OCI-LY1 (cell line): ENCODE data around the gene ADAM12.

Source experiments
- H2AFZ ChIP-seq: fragments of 200-600 bp; sonication (generic), shearing (Covaris generic); 2 replicates; pipeline ENCODE4 v1.6.0; 2014; ENCODE audit warnings: antibody characterized with exemption, mild to moderate bottlenecking, low read length
- H3F3A ChIP-seq: fragments of 200-600 bp; sonication (generic), shearing (Covaris generic); 2 replicates; pipeline ENCODE4 v1.6.0; 2014; ENCODE audit warnings: mild to moderate bottlenecking, antibody characterized with exemption, low read length, moderate library complexity; ENCODE audit not compliant: insufficient read depth
- H3K27ac ChIP-seq: fragments of 200-600 bp; sonication (generic); 2 replicates; pipeline ENCODE4 v1.5.1; 2014; ENCODE audit warnings: low read length, mixed run types, mild to moderate bottlenecking, low read depth; ENCODE audit not compliant: poor library complexity, severe bottlenecking
- H3K27me3 ChIP-seq: fragments of 200-600 bp; sonication (generic); 2 replicates; pipeline ENCODE4 v1.6.0; 2014; ENCODE audit warnings: antibody characterized with exemption, mild to moderate bottlenecking, low read length, moderate library complexity; ENCODE audit not compliant: insufficient read depth
- H3K36me3 ChIP-seq: fragments of 200-600 bp; sonication (generic); 2 replicates; pipeline ENCODE4 v1.6.1; 2014; ENCODE audit warnings: mild to moderate bottlenecking, antibody characterized with exemption, low read length, moderate library complexity, mixed read lengths; ENCODE audit not compliant: insufficient read depth
- H3K4me1 ChIP-seq: fragments of 200-600 bp; sonication (generic); 2 replicates; pipeline ENCODE4 v1.5.1; 2014; ENCODE audit warnings: mild to moderate bottlenecking, low read length, moderate library complexity; ENCODE audit not compliant: insufficient read depth, severe bottlenecking
- H3K4me2 ChIP-seq: fragments of 200-600 bp; sonication (generic), shearing (Covaris generic); 2 replicates; pipeline ENCODE4 v1.6.1; 2014; ENCODE audit warnings: low read length
- H3K4me3 ChIP-seq: fragments of 200-600 bp; sonication (generic); 2 replicates; pipeline ENCODE4 v1.5.1; 2014; ENCODE audit warnings: low read length, low read depth, mild to moderate bottlenecking, mixed read lengths; ENCODE audit not compliant: poor library complexity, severe bottlenecking
- H3K79me2 ChIP-seq: fragments of 200-600 bp; shearing (Covaris generic); 2 replicates; pipeline ENCODE4 v1.6.1; 2016; ENCODE audit warnings: mixed run types, low read length, mixed read lengths; ENCODE audit not compliant: insufficient read depth
- H3K9ac ChIP-seq: fragments of 200-600 bp; sonication (generic), shearing (Covaris generic); 2 replicates; pipeline ENCODE4 v1.6.1; 2014; ENCODE audit warnings: mild to moderate bottlenecking, low read length, mixed read lengths
- H3K9me2 ChIP-seq: fragments of 200-600 bp; sonication (generic), shearing (Covaris generic); 2 replicates; pipeline ENCODE4 v1.6.1; 2014; ENCODE audit warnings: low read depth, mild to moderate bottlenecking, low read length, mixed read lengths
- H3K9me3 ChIP-seq: fragments of 200-600 bp; shearing (Covaris generic); 2 replicates; pipeline ENCODE4 v1.6.1; 2014; ENCODE audit warnings: low read length, mixed read lengths
- H4K20me1 ChIP-seq: fragments of 200-600 bp; sonication (generic), shearing (Covaris generic); 2 replicates; pipeline ENCODE4 v1.6.0; 2016; ENCODE audit warnings: mild to moderate bottlenecking, low read length; ENCODE audit not compliant: insufficient read depth
- CTCF ChIP-seq: fragments of 200-600 bp; sonication (generic), shearing (Covaris generic); IDR thresholded peaks from 2 replicates; pipeline ENCODE4 v1.5.1; 2017; ENCODE audit warnings: mild to moderate bottlenecking, antibody characterized with exemption, low read length, moderate library complexity, mixed read lengths
- EZH2 ChIP-seq: fragments of 200-600 bp; sonication (generic), shearing (Covaris generic); IDR thresholded peaks from 2 replicates; pipeline ENCODE4 v1.8.0; 2017; ENCODE audit warnings: borderline replicate concordance, mixed run types, mild to moderate bottlenecking, antibody characterized with exemption, low read length, moderate library complexity, mixed read lengths

The ADAM12 gene

GRCh38 chr10:126156012-126156411 is 232.3 kb downstream of the ADAM12 start:
- no peak overlapping the region for H3K9ac ChIP-seq
- H3K27ac ChIP-seq, result no peak overlapping the region
- H3K79me2 ChIP-seq, result no peaks in the 10 kb centered on the region
- H3K9me3 ChIP-seq, result no peaks in the 10 kb centered on the region
- H3K4me2 ChIP-seq, result no peak overlapping the region
- H3K9me2 ChIP-seq, result no peaks in the 10 kb centered on the region
- H3K4me3 ChIP-seq, result no peak overlapping the region
- H3K27me3 ChIP-seq, result no peaks in the 10 kb centered on the region
- no peak for TF ChIP-seq CTCF
- TF ChIP-seq EZH2, result no peak
- H4K20me1 ChIP-seq, result no peaks in the 10 kb centered on the region
- no peaks in the 10 kb centered on the region for H3K36me3 ChIP-seq
- H3F3A ChIP-seq, result no peaks in the 10 kb centered on the region
- no peak overlapping the region for H2AFZ ChIP-seq
- no peaks in the 10 kb centered on the region for H3K4me1 ChIP-seq

GRCh38 chr10:126155528-126155927 is 232.7 kb downstream of the ADAM12 start:
- H3K9me2 ChIP-seq, result no peaks in the 10 kb centered on the region
- TF ChIP-seq EZH2 (no peak), CTCF (no peak)
- no peak overlapping the region for H3K9ac ChIP-seq
- no peak overlapping the region for H3K27ac ChIP-seq
- H3K79me2 ChIP-seq, result no peaks in the 10 kb centered on the region
- no peaks in the 10 kb centered on the region for H3K36me3 ChIP-seq
- H4K20me1 ChIP-seq, result no peaks in the 10 kb centered on the region
- H3K4me2 ChIP-seq, result no peak overlapping the region
- H3K27me3 ChIP-seq, result no peaks in the 10 kb centered on the region
- H3K4me3 ChIP-seq, result no peak overlapping the region
- no peaks in the 10 kb centered on the region for H3F3A ChIP-seq
- no peaks in the 10 kb centered on the region for H3K4me1 ChIP-seq
- H3K9me3 ChIP-seq, result no peaks in the 10 kb centered on the region
- no peak overlapping the region for H2AFZ ChIP-seq

- no peak for TF ChIP-seq CTCF
- TF ChIP-seq EZH2, result no peak
- Histone ChIP-seq H3K4me3 (no peak overlapping the region), H3K27ac (no peak overlapping the region), H3K4me2 (no peak overlapping the region), H3K27me3 (no peaks in the 10 kb centered on the region), H3K9me2 (no peaks in the 10 kb centered on the region), H4K20me1 (no peaks in the 10 kb centered on the region), H2AFZ (no peak overlapping the region), H3K9me3 (no peaks in the 10 kb centered on the region), H3K36me3 (no peaks in the 10 kb centered on the region), H3F3A (no peaks in the 10 kb centered on the region), H3K79me2 (no peaks in the 10 kb centered on the region), H3K9ac (no peak overlapping the region), H3K4me1 (no peaks in the 10 kb centered on the region)
Measured at GRCh38 chr10:126153711-126154628, 234.3 kb downstream of the ADAM12 start.
